GM12873 (cell line): ENCODE data around the gene NEFH.
"Not testable (repeated sequence)": the region's sequence is repeated elsewhere in the genome, so short reads cannot be mapped to it uniquely, and the experiment has no call there.

Experiments
- TF ChIP-seq, protein P1 (sequence below): IDR thresholded peaks from 2 replicates; pipeline ENCODE4 v1.5.1; 2012; ENCODE audit warnings: low read depth, mild to moderate bottlenecking, moderate library complexity, low read length, control low read depth; ENCODE audit not compliant: insufficient read depth; ENCODE audit errors: missing control alignments

NEFH gene, protein sequence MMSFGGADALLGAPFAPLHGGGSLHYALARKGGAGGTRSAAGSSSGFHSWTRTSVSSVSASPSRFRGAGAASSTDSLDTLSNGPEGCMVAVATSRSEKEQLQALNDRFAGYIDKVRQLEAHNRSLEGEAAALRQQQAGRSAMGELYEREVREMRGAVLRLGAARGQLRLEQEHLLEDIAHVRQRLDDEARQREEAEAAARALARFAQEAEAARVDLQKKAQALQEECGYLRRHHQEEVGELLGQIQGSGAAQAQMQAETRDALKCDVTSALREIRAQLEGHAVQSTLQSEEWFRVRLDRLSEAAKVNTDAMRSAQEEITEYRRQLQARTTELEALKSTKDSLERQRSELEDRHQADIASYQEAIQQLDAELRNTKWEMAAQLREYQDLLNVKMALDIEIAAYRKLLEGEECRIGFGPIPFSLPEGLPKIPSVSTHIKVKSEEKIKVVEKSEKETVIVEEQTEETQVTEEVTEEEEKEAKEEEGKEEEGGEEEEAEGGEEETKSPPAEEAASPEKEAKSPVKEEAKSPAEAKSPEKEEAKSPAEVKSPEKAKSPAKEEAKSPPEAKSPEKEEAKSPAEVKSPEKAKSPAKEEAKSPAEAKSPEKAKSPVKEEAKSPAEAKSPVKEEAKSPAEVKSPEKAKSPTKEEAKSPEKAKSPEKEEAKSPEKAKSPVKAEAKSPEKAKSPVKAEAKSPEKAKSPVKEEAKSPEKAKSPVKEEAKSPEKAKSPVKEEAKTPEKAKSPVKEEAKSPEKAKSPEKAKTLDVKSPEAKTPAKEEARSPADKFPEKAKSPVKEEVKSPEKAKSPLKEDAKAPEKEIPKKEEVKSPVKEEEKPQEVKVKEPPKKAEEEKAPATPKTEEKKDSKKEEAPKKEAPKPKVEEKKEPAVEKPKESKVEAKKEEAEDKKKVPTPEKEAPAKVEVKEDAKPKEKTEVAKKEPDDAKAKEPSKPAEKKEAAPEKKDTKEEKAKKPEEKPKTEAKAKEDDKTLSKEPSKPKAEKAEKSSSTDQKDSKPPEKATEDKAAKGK

DNA sequence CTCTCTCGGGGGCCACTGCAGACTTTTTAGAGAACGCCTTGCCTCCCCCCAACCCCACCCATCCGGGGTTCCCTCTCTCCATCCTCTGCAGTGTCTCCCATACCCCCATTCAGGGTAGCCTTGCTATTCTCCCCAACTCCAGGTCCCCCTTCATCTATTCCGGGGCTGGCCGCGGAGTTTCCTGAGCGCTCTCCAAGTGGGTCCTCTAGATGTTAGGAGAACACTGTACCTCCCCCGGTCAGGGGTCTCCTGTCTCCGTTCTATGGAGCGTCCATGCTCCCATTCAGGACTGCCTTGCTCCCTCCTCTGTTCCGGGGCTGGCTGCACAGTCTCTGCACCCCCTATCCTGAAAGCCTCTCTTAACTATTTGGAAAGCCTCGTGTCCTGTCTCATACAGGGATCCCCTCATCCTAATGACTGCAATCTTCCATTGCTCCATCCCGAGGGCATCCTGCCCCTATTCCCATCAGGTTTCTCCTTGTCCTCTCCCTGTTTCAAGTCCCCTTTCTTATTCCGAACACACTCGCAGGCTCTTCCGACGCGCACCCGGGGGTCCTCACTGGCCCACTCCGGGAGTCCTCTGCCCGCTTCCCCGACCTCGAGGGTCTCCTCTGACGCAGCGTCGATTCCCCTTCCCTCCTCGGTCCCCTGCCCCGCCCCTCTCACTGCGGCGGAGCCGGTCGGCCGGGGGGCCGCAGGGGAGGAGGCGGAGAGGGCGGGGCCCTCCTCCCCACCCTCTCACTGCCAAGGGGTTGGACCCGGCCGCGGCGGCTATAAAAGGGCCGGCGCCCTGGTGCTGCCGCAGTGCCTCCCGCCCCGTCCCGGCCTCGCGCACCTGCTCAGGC is at the start of gene NEFH:
NEFH (plus strand) TSS at position 802 of the 845 bp plus-strand sequence. CDS start 45 bp downstream, outside the sequence.
- TF ChIP-seq, protein P1, sequence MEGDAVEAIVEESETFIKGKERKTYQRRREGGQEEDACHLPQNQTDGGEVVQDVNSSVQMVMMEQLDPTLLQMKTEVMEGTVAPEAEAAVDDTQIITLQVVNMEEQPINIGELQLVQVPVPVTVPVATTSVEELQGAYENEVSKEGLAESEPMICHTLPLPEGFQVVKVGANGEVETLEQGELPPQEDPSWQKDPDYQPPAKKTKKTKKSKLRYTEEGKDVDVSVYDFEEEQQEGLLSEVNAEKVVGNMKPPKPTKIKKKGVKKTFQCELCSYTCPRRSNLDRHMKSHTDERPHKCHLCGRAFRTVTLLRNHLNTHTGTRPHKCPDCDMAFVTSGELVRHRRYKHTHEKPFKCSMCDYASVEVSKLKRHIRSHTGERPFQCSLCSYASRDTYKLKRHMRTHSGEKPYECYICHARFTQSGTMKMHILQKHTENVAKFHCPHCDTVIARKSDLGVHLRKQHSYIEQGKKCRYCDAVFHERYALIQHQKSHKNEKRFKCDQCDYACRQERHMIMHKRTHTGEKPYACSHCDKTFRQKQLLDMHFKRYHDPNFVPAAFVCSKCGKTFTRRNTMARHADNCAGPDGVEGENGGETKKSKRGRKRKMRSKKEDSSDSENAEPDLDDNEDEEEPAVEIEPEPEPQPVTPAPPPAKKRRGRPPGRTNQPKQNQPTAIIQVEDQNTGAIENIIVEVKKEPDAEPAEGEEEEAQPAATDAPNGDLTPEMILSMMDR = no peak

DNA sequence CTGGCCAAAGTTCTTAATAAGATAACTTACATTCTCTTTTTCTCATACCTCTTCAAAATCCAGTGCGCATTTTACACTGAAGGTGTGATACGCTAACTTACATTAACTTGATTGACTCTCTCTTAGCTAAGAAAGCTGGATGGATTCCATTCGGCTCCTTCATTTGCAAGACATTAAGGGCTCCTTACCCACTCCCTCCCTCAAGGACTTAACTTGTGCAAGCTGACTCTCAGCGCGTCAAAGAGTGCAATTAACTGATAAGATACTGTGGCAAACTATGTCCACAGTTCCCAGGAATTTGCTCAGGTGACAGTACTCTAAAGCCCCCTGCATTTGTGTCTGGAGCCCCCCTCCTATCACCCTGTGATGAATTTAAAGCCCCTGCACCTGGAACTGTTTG is 48.0 kb upstream of the NEFH start:
- TF ChIP-seq, protein P1 = no peak

DNA sequence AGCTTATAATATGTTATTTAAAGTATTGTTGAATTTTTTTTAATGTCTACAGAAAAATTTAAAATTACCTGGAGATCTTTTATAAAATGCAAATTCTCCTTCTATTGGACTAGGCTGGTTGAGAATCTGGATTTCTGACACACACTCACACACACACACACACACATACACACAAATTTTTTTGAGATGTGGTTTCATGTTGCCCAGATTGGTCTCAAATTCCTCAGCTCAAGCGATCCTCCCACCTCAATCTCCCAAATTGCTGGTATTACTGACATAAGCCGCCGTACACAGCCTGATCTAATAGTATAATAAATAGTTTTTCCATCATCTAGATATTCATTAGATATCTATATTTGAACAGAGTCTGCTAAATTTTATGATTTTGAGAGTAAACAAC is 46.2 kb upstream of the NEFH start:
- TF ChIP-seq, protein P1 = no peak

DNA sequence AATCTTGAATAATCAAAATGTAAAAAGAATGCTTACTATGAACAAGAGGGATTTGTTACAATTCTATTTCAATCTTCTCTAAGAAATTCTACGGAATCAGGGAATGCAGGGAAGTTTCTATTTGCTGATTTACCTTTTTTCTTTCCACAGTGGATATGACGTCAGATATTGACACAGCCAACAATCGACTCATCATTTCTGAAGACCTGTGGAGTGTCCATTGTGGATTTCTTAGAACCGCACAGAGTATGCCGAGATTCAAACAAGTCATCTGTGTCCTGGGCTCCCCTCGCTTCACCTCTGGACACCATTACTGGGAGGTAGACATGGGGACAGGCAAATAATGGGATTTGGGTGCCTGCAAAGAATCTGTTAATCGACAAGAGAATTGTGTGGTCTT is 45.7 kb upstream of the NEFH start:
- TF ChIP-seq, protein P1 = no peak

DNA sequence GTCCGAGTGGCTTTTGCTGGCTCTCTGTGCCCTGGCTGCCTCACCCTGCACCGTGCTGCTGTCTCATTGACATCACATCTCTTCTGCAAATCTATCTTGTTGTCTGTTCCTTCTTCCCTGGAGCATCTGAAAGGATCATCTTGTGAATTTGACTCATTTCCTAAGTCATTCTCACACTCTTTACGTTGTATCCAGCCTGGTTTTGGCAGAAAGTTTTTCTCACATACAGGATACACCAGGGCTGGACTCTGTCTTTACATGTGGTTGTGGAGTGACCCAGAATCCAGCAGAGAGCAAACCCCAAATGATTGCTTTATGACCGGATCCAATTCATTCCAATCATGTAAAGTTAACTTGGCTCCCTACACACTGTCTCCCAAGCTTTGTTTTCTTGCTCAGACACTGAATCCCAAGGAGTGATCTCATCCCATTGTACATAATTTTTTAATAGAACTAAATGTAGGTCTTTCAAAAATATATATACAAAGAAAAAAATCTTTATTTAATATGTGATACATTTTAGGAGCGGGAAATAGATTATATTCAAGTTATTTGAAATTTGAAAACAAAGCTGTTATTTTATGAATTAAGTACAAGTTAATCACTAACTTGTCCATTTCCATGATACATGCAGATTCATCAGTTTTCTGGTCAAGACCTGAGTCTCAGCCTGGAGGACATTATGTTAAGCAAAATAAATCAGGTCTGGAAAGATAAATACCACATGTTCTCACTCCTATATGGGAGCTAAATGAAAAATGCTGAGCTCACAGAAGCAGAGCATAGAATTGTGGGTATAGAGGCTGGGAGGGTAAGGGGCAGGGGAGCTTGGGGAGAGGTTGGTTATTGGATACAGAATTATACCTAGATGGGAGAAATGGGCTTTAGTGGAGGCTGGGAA is 44.5 kb upstream of the NEFH start:
- TF ChIP-seq, protein P1 = no peak

DNA sequence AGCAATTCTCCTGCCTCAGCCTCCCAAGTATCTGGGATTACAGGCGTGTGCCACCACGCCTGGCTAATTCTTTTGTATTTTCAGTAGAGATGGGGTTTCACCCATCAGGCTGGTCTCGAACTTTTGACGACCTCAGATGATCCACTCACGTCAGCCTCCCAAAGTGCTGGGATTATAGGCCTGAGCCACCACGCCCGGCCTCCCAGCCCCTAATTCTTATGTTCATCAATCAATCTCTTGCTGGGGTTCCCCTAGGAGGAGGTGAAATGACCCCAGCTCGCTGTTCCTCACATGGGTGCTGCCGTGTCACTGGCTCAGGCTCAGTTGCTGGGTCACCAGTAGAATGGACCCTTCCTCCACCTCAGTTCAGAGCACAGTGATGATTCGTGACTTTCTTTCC is 41.7 kb upstream of the NEFH start, which contains the start of gene RFPL1:
RFPL1 (plus strand) TSS at position 301 of the 400 bp plus-strand sequence.
- TF ChIP-seq, protein P1 = not testable (repeated sequence)
